Natural killer cell (primary cell): ENCODE measurements around the gene TBX21. TPM values are rescaled to one million over a fixed set of nuclear protein-coding genes. Genes with fewer than 3 reads are reported as not detected.

Experiments used
- ATAC-seq, 3 donors: fragments of 150-1000 bp in 2 of 3; fragments of 200-7000 bp in 1 of 3; cut with Tn5 transposase; 1 replicate in 1 of 3; 2 replicates in 2 of 3; pipeline ENCODE4 v1.10.0; 2021; ENCODE audit warnings: mild to moderate bottlenecking in 2 of 3, moderate library complexity in 2 of 3
- DNase-seq, 2 donors: peaks; one replicate each; pipeline versions ENCODE4 v3.0.0 to v3.0.0-alpha.2; 2013 to 2021; ENCODE audit warnings: mixed read lengths in 1 of 2
- H3K27ac ChIP-seq: one replicate; pipeline ENCODE4 v1.5.1; 2013; ENCODE audit warnings: mild to moderate bottlenecking, low read length
- H3K27me3 ChIP-seq: one replicate; pipeline ENCODE4 v1.6.1; 2013; ENCODE audit warnings: low read length; ENCODE audit not compliant: control insufficient read depth, insufficient read depth
- H3K36me3 ChIP-seq: one replicate; pipeline ENCODE4 v1.6.1; 2013; ENCODE audit warnings: low read length; ENCODE audit not compliant: control insufficient read depth, insufficient read depth
- H3K4me1 ChIP-seq: one replicate; pipeline ENCODE4 v1.6.1; 2013; ENCODE audit warnings: low read length; ENCODE audit not compliant: control insufficient read depth, insufficient read depth
- H3K4me3 ChIP-seq: one replicate; pipeline ENCODE4 v1.5.1; 2013; ENCODE audit warnings: low read length
- H3K9me3 ChIP-seq: one replicate; pipeline ENCODE4 v1.6.1; 2013; ENCODE audit warnings: low read length; ENCODE audit not compliant: control insufficient read depth, insufficient read depth
- H3K27ac Mint-ChIP-seq, 2 donors: one replicate each; pipeline ENCODE4 v1.8.0; 2022; ENCODE audit warnings: mild to moderate bottlenecking in 2 of 2, mixed read lengths in 2 of 2, moderate library complexity in 1 of 2
- H3K27me3 Mint-ChIP-seq, 2 donors: one replicate each; pipeline ENCODE4 v1.8.0; 2022; ENCODE audit warnings: low read depth in 2 of 2, mixed read lengths in 2 of 2
- H3K36me3 Mint-ChIP-seq: one replicate; pipeline ENCODE4 v1.8.0; 2022; ENCODE audit warnings: mixed read lengths
- H3K4me1 Mint-ChIP-seq, 2 donors: one replicate each; pipeline ENCODE4 v1.8.0; 2022; ENCODE audit warnings: mixed read lengths in 2 of 2
- H3K4me3 Mint-ChIP-seq: one replicate; pipeline ENCODE4 v1.8.0; 2022; ENCODE audit warnings: mild to moderate bottlenecking, moderate library complexity, mixed read lengths
- H3K9me3 Mint-ChIP-seq, 2 donors: one replicate each; pipeline ENCODE4 v1.8.0; 2022; ENCODE audit warnings: mixed read lengths in 2 of 2
- WGBS: methylation state at CpG from one replicate; pipeline ENCODE4 v1.1.7; 2013; ENCODE audit warnings: missing lambda C conversion rate; ENCODE audit not compliant: insufficient coverage; 5-methylcytosine and 5-hydroxymethylcytosine counted together
- intact Hi-C: fragments of 100-400 bp; cut with micrococcal nuclease; formaldehyde crosslinking; loops from one replicate; pipeline ENCODE4 v1.14.2; 2022
- total RNA-seq, 4 donors: library from RNA; stranded (reverse); fragments of 120-200 nt in 1 of 4; gene quantifications; one replicate each; pipeline versions ENCODE4 v1.2.3 to v1.2.4, GENCODE V29; 2013 to 2022
- TF ChIP-seq, protein P1 (sequence below): fragments of 200-600 bp; IDR thresholded peaks from one replicate; pipeline ENCODE4 v1.8.0; 2022; ENCODE audit warnings: antibody characterized with exemption

Gene TBX21
- total RNA-seq, 3 donors from 2014 or later (not counting 1 experiment from before 2014, with no cell fraction given) = 234 to 328 (median 257) TPM

DNA sequence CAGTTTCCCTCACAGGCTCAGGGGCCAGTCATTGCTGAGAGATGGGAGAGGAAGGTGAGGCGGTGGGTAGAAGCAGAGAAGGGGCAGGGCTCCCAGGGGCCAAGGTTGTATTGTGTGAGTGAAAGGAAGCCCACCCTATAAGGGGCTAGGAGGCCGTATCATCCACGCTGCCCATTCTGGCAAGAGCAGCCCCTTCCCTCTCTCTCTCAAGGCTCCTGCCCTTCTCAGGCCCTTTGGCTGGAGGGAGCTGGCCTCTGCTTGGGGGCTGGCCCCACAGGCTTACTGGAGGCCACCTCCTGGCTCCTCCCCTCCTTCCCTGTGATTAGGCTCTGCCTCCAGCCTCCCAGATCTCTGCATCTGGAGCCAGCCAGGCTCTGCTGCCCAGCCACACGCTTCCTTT, 31.4 kb upstream of the TBX21 start:
- Mint-ChIP-seq H3K36me3 (no peaks in the 10 kb centered on the region), H3K27ac (peak overlapping the region; percentile 98), H3K9me3 (no peaks in the 10 kb centered on the region), H3K4me3 (peak overlapping the region; percentile 94), H3K4me1 (peaks cover 81 to 93% of the 10 kb centered on the region in 2 donors), H3K27me3 (no peaks in the 10 kb centered on the region)
- no peak for ATAC-seq
- Histone ChIP-seq H3K4me1 (peaks cover 96% of the 10 kb centered on the region), H3K9me3 (no peaks in the 10 kb centered on the region), H3K27me3 (no peaks in the 10 kb centered on the region), H3K4me3 (peak overlapping the region; percentile 57), H3K36me3 (peaks cover 8% of the 10 kb centered on the region), H3K27ac (peak overlapping the region; percentile 80)
- 49% methylated on average over 4 of the region's 4 CpGs for WGBS
- intact Hi-C loops = loop anchor here (2.0 to 5.0 kb wide), 2 partner anchors 31 to 39 kb away; partner anchors contain the start of gene TBX21
- DNase-seq = no peak
- TF ChIP-seq, protein P1, sequence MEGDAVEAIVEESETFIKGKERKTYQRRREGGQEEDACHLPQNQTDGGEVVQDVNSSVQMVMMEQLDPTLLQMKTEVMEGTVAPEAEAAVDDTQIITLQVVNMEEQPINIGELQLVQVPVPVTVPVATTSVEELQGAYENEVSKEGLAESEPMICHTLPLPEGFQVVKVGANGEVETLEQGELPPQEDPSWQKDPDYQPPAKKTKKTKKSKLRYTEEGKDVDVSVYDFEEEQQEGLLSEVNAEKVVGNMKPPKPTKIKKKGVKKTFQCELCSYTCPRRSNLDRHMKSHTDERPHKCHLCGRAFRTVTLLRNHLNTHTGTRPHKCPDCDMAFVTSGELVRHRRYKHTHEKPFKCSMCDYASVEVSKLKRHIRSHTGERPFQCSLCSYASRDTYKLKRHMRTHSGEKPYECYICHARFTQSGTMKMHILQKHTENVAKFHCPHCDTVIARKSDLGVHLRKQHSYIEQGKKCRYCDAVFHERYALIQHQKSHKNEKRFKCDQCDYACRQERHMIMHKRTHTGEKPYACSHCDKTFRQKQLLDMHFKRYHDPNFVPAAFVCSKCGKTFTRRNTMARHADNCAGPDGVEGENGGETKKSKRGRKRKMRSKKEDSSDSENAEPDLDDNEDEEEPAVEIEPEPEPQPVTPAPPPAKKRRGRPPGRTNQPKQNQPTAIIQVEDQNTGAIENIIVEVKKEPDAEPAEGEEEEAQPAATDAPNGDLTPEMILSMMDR = no peak

DNA sequence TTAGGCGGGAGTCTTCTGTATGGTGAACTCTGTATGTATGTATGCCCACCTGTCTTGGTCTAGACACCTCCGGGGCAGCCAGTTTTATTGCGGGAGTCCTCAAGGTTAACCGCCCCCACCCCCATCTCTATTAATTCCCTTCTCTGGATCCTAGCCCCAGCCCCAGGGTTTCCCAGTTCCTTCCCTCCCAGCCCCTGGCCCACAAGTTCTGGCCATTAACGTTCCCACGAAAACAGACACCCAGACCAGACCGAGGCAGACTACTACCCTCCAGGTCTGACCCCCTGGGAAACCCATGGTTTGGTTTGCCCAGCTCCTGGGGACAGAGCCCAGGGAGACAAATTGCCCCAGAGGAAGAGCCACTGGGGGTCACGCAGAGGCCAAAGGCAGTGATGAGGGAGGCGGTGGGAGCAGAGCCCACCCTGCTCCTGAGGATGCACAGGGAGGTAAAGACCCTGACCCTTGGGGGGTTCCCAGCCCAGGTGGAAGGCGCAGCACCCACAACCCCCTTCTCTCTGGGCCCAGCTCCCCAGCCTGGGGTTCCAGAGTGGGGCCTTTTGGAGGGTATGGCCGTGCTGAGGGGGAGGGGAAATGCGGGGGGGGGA, 30.5 kb upstream of the TBX21 start:
- no peaks in the 10 kb centered on the region for H3K9me3 ChIP-seq
- Mint-ChIP-seq H3K27ac (peak overlapping the region; percentile 98), H3K9me3 (no peaks in the 10 kb centered on the region), H3K36me3 (no peaks in the 10 kb centered on the region), H3K4me1 (peaks cover 82 to 93% of the 10 kb centered on the region in 2 donors), H3K27me3 (no peaks in the 10 kb centered on the region), H3K4me3 (peak overlapping the region; percentile 94)
- H3K4me1 ChIP-seq = peaks cover 96% of the 10 kb centered on the region
- TF ChIP-seq, protein P1 = no peak
- DNase-seq (no peak), ATAC-seq (no peak)
- 40% methylated on average over 12 of the region's 12 CpGs for WGBS
- H3K4me3 ChIP-seq = peak overlapping the region; percentile 12
- peaks cover 5% of the 10 kb centered on the region for H3K36me3 ChIP-seq
- peak overlapping the region; percentile 80 for H3K27ac ChIP-seq
- no peaks in the 10 kb centered on the region for H3K27me3 ChIP-seq
- intact Hi-C loops = loop anchor here (5.0 kb wide), 1 partner anchor 40 kb away; no protein-coding TSS in a partner anchor

DNA sequence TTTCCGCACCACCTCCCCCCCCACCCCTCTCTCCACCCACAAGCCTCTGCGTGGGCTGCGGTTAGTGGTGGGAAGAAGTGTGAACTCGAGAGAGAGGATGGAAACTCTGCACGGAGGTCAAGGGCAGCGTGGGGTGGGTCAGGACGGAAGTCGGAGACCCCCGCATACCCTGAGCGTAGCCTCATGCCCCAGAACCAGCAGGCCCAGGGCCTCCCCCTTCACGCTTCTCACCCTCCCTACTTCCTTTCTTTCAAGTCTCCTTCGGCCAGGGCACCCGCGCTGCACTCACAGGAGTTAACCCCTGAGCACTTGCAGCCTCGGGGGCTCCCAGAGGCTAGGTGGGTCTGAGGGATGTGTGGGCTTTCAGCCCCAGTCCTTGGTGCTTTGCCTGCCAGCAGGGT, 29.8 kb upstream of the TBX21 start:
- intact Hi-C loops = loop anchor here (5.0 kb wide), 1 partner anchor 41 kb away; no protein-coding TSS in a partner anchor
- peak; percentile 35 to 55 (median 53) for ATAC-seq
- peaks cover 96% of the 10 kb centered on the region for H3K4me1 ChIP-seq

More for the DNA sequence above, 29.8 kb upstream of the TBX21 start:
- Histone ChIP-seq H3K27ac (peak overlapping the region; percentile 80), H3K9me3 (no peaks in the 10 kb centered on the region), H3K36me3 (peaks cover 5% of the 10 kb centered on the region), H3K4me3 (peak overlapping the region; percentile 12), H3K27me3 (no peaks in the 10 kb centered on the region)
- TF ChIP-seq, protein P1 = no peak
- peak; percentile 69 to 71 for DNase-seq
- no peaks in the 10 kb centered on the region for H3K36me3 Mint-ChIP-seq
- H3K27me3 Mint-ChIP-seq = no peaks in the 10 kb centered on the region
- peak overlapping the region; percentile 98 for H3K27ac Mint-ChIP-seq
- 0% methylated on average over 14 of the region's 15 CpGs for WGBS
- peak overlapping the region; percentile 91 for H3K4me3 Mint-ChIP-seq
- H3K9me3 Mint-ChIP-seq = no peaks in the 10 kb centered on the region
- H3K4me1 Mint-ChIP-seq = peaks cover 84 to 92% of the 10 kb centered on the region in 2 donors
